H1 (cell line): ENCODE results near the gene LDLRAD4. TPM values are rescaled to one million over a fixed set of nuclear protein-coding genes. Genes with fewer than 3 reads are reported as not detected.

Source experiments
- CEBPB ChIP-seq: IDR thresholded peaks from 2 replicates; pipeline ENCODE4 v1.6.1; 2012; ENCODE audit warnings: low read depth, low read length
- CHD2 ChIP-seq: IDR thresholded peaks from 2 replicates; pipeline ENCODE4 v1.6.1; 2012; ENCODE audit warnings: low read length, improper control_type of control experiment
- KDM5A ChIP-seq: fragments of 200-600 bp; IDR thresholded peaks from 2 replicates; pipeline ENCODE4 v1.7.1; 2012; ENCODE audit warnings: mild to moderate bottlenecking, low read length, inconsistent platforms, mixed read lengths
- RXRA ChIP-seq: IDR thresholded peaks from 2 replicates; pipeline ENCODE4 v1.6.1; 2011; ENCODE audit warnings: low read depth, mild to moderate bottlenecking, low read length, moderate library complexity; ENCODE audit not compliant: insufficient read depth
- polyA plus RNA-seq, 7 experiments: library from polyadenylated mRNA; depleted of rRNA in 3 of 7; stranded (reverse) in 5 of 7; unstranded in 2 of 7; fragments of >200 nt in 5 of 7; fragments of 200-250 nt in 2 of 7; gene quantifications; 1 replicate in 5 of 7; 2 replicates in 1 of 7; 4 replicates in 1 of 7; pipeline versions ENCODE4 v1.2.1 to v1.2.3, GENCODE V29; 2011 to 2013; ENCODE audit warnings: missing spikeins in 2 of 7, mixed read lengths in 2 of 7
- total RNA-seq: library from RNA; stranded (reverse); fragmentation: NEBNext Ultra II Directional; extraction: Animal tissue kit (Norgen Biotek cat#: 25700); gene quantifications from 2 replicates; pipeline ENCODE4 v1.2.1, GENCODE V29; 2021

Gene LDLRAD4
- total and polyA plus RNA-seq, 2 of the 8 experiments (the other 6 are each of a cell fraction or from before 2014, with no cell fraction given), result 0.77 to 1.4 TPM

DNA sequence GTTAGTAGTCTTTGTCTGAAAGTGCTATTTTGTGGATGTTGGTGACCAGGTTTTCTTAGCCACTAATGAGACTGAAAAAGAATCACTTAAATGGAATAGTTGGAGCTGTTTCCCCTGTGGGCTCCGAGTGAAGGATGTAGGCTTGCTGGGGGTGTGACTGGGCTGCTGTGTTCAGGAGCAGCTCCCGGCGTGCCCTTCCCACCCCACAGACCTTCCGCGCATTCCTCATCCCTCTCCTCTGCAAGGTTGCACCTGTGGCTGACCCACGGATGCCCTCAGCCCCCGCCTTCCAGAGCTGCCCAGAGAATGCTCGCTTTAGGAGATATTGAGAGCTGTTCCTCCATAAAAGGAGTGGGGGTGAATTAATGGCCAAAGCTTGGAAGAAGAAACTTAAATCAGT lies 174.3 kb downstream of the LDLRAD4 start (continued):
- TF ChIP-seq CEBPB (no peak), RXRA (no peak), CHD2 (no peak), KDM5A (no peak)
